ENCODE data around the gene SNX8.
"Not testable (repeated sequence)": the region's sequence is repeated elsewhere in the genome, so short reads cannot be mapped to it uniquely, and the experiment has no call there.

The SNX8 gene

GRCh38 chr7:2314209-2314955 is at the start of gene SNX8:
Gene SNX8, minus strand, starts transcription at chr7:2314441. Its CDS starts 20 bp downstream, at chr7:2314421.
- peak; percentile 90 to 98 for DNase-seq (ENCODE audit: extremely low read depth in 1 of 2, low read depth in 1 of 2)

- DNase-seq (ENCODE audit: extremely low read depth in 1 of 2, low read depth in 1 of 2) = no peak
Observed at GRCh38 chr7:2362385-2363088, 48.3 kb upstream of the SNX8 start.

GRCh38 chr7:2360796-2361195 is 46.6 kb upstream of the SNX8 start:
- DNase-seq (ENCODE audit: extremely low read depth in 1 of 2, low read depth in 1 of 2) = no peak

GRCh38 chr7:2359610-2360009 is 45.4 kb upstream of the SNX8 start:
- DNase-seq (ENCODE audit: extremely low read depth in 1 of 2, low read depth in 1 of 2) = no peak

- DNase-seq (ENCODE audit: extremely low read depth in 1 of 2, low read depth in 1 of 2) = no peak
Observed at GRCh38 chr7:2358968-2359527, 44.8 kb upstream of the SNX8 start.

GRCh38 chr7:2357571-2357970 is 43.3 kb upstream of the SNX8 start:
- DNase-seq (ENCODE audit: extremely low read depth in 1 of 2, low read depth in 1 of 2) = no peak

- no peak for DNase-seq (ENCODE audit: extremely low read depth in 1 of 2, low read depth in 1 of 2)
Observed at GRCh38 chr7:2357165-2357564, 42.9 kb upstream of the SNX8 start.

- DNase-seq (ENCODE audit: extremely low read depth in 1 of 2, low read depth in 1 of 2) = no peak
Observed at GRCh38 chr7:2355705-2356008, 41.4 kb upstream of the SNX8 start.

GRCh38 chr7:2354939-2355704 is 40.9 kb upstream of the SNX8 start:
- DNase-seq (ENCODE audit: extremely low read depth in 1 of 2, low read depth in 1 of 2) = no peak

GRCh38 chr7:2354186-2354938 is 40.1 kb upstream of the SNX8 start, which contains the start of gene EIF3B:
Gene EIF3B, plus strand, starts transcription at chr7:2354827. Its CDS starts 95 bp downstream, at chr7:2354922.
- peak; percentile 77 to 79 for DNase-seq (ENCODE audit: extremely low read depth in 1 of 2, low read depth in 1 of 2)

GRCh38 chr7:2353936-2354185 is 39.6 kb upstream of the SNX8 start:
- peak; percentile 67 to 86 for DNase-seq (ENCODE audit: extremely low read depth in 1 of 2, low read depth in 1 of 2)

- DNase-seq (ENCODE audit: extremely low read depth in 1 of 2, low read depth in 1 of 2) = no peak
Observed at GRCh38 chr7:2353113-2353935, 39.1 kb upstream of the SNX8 start.

GRCh38 chr7:2350861-2351260 is 36.6 kb upstream of the SNX8 start:
- DNase-seq (ENCODE audit: extremely low read depth in 1 of 2, low read depth in 1 of 2) = no peak

- DNase-seq (ENCODE audit: extremely low read depth in 1 of 2, low read depth in 1 of 2) = no peak
Observed at GRCh38 chr7:2350055-2350454, 35.8 kb upstream of the SNX8 start.

GRCh38 chr7:2347351-2348063 is 33.3 kb upstream of the SNX8 start:
- not testable (repeated sequence) for DNase-seq (ENCODE audit: extremely low read depth in 1 of 2, low read depth in 1 of 2)

GRCh38 chr7:2336626-2337299 is 22.5 kb upstream of the SNX8 start:
- DNase-seq (ENCODE audit: extremely low read depth in 1 of 2, low read depth in 1 of 2) = no peak

GRCh38 chr7:2332606-2333231 is 18.5 kb upstream of the SNX8 start:
- DNase-seq (ENCODE audit: extremely low read depth in 1 of 2, low read depth in 1 of 2) = not testable (repeated sequence)

- DNase-seq (ENCODE audit: extremely low read depth in 1 of 2, low read depth in 1 of 2) = no peak
Observed at GRCh38 chr7:2331707-2332106, 17.5 kb upstream of the SNX8 start.

All from activated CD8-positive, alpha-beta memory T cell treated with anti-CD3 and anti-CD28 coated beads for 1 hour (primary cell).